Measurements from ENCODE around the gene TLR1.
"Not testable (repeated sequence)": the region's sequence is repeated elsewhere in the genome, so short reads cannot be mapped to it uniquely, and the experiment has no call there.

The TLR1 gene

DNA sequence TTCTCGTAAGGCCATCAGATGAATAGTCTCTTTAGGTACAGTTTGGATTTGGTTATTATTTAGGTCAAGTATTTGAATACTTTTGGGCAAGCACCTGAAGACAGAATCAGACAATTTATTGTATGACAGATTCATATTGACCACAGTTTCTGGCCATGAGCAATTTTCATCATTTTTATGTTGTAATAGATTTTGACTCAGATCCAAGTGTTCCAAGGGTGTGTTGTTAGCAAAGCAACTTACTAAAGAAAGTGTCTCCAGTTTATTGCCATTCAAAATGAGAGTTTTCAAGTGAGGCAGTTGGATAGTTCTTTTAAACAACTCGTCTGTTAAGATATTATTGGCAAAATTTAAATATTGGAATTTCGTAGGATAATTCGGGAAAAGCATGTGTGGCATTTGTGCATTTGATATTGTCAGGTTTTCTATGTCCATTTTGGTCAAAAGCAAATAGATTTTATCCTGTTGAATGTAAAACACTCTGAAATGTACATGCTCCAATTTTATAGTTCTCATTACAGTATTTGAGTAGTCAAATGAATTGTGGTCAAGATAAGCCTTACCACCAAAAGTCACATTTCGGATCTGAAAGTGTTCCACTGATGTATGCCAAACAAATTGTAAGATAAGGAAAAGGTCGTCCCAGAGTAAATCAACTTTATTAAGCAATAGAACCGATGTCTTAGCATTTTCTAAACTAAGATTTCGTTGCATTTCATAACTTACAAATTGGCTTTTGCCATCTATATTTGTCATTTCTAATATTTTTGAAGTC, 30.2 kb downstream of the TLR1 start:
- no peak for DNase-seq (ENCODE audit: low spot score)

DNA sequence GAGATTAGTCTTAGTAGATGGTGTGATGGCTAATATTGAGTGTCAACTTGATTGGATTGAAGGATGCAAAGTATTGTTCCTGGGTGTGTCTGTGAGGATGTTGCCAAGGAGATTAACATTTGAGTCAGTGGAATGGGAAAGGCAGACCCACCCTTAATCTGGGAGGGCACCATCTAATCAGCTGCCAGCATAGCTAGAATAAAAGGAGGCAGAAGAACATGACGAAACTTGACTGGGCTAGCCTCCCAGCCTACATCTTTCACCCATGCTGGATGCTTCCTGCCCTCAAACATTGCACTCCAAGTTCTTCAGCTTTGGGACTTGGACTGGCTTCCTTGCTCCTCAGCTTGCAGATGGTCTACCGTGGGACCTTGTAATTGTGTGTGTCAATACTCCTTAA, 34.3 kb downstream of the TLR1 start:
- DNase-seq (ENCODE audit: low spot score), result not testable (repeated sequence)

DNA sequence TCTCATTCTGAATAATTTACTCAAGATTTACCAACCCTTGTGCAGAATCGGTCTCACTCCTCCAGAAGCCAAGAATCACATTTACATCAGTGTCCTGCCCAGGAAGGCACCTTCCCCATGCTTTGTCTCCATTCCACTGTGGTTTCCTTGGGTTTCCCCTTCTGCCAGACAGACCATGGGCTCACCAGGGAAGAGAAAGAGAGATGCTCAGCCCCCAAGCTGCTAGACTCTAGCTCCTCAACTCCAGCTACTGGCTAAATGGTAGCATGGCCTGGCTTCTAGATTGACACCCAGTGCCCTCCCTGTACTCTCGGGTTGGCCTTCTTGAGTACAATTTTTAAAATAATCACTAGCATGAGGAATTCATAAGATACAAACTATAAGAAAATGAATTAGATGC, 34.7 kb downstream of the TLR1 start:
- DNase-seq (ENCODE audit: low spot score), result no peak

DNA sequence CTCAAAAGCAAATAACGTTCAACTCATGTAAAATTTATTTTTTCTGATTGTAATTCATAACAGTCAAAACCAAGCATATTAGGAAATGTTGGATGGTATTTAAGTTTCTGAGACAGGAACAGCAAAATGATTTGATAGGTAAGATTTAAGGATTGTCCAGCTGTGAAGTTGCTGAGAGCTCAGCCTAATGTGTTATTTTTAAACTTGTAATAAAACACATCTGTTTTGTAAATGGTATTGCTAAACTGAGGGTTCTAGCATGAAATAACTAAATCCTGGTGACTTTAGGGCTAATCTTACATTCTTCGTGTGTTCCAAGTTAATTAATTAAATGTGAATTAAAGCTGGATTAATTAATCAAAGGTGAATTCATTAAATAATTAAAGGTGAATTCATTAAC, 35.1 kb downstream of the TLR1 start:
- DNase-seq (ENCODE audit: low spot score), result no peak

DNA sequence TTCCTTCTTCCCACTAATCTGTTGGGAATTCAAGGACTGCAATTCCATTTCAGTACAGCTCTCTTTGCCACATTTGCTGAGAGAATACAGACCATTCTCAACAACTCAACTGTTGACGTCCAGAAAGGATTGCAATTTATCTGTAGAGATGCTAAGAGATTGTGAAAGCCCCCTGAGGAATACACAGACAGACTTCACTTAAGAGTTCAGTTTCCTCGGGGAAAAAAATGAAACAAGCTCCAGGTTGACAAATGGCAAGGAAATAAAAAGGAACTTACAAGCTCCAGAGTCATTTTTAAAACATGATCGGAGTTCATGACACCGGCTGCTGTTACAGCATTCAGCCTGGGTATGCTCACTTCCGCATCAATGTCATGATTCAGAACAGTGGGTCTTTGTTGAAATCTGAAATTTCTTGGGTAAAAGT, 35.6 kb downstream of the TLR1 start:
- no peak for DNase-seq (ENCODE audit: low spot score)

DNA sequence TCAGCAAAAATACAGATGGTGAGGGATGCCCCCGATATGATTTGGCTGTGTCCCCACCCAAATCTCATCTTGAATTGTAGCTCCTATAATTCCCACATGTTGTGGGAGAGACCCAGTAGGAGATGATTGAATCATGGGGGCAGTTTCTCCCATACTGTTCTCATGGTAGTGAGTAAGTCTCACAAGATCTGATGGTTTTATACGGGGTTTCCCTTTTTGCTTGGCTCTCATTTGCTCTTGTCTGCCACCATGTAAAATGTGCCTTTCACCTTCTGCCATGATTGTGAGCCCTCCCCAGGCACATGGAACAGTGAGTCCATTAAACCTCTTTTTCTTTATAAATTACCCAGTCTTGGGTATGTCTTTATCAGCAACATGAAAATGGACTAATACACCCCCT, 37.7 kb downstream of the TLR1 start:
- not testable (repeated sequence) for DNase-seq (ENCODE audit: low spot score)

DNA sequence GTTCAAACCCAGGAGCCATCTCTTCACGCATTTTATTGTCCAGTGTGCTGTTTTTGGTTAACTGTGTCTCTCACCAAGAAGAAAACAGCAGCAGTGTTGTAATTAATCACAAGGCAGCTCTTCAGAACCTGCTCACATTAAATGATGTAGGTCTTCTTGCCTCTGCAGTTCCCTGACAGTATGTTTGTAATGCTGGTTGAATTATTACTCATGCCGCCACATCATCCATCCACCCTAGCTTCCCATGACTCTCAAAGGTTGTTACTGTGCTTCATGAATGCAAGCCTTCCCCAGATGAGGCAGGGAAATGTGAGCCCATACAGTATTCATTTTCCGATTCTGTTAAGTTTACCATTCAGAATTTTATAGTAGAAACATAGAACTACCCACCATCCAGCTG, 39.2 kb downstream of the TLR1 start:
- DNase-seq (ENCODE audit: low spot score), result no peak

DNA sequence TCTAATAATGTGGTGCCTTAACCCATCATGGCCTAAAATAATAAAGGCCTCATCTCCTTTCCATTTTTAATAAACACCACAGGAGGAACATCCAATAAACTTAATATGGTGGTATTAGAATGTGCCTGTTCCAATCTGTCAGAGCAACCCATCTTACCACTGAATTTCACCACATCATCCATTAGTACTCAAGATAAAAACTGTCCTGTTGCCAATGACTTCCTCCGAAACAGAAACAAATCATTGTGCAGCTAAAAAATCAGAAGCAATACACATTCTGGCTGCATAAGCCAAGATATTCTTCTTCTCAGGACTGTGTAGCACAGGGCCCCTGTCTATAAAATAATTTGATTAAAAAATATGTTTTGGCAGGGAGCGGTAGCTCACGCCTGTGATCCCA, 40.3 kb downstream of the TLR1 start:
- no peak for DNase-seq (ENCODE audit: low spot score)

DNA sequence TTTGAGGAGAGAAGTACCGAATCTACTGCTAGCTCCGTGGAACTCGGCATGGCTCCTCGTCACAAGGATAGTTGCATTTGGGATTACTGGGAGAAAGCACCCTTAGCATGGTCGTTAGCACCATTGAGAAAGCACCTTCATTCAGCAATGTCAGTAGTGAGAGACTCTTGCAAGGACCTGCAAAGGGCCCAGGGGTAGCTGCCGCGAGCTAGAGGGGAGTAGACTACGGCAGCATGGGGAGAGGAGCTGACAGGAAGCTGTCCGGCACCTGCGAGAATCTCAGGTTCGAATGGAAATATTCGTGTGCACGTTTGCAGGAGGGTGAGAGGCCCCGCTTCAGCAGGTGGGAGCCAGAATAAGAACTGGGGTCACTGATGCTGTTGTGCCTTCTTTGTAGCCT, 42.0 kb downstream of the TLR1 start:
- no peak for DNase-seq (ENCODE audit: low spot score)

DNA sequence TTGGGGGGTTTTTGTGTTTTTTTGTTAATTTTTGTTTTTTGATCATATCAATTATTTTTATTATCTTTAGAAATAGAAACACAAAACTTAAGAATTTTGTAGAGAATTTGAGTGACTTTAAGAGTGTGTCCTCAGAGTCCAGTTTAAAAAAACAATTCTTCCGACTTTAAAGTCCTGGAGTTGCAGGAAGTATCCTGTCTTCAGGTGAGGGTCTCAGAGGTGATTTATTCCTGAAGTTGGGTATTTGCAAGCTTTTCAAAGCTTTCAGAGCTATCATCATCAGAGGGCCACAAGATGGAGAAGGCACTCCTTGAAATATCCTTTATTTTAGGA, 44.8 kb downstream of the TLR1 start:
- DNase-seq (ENCODE audit: low spot score), result no peak

DNA sequence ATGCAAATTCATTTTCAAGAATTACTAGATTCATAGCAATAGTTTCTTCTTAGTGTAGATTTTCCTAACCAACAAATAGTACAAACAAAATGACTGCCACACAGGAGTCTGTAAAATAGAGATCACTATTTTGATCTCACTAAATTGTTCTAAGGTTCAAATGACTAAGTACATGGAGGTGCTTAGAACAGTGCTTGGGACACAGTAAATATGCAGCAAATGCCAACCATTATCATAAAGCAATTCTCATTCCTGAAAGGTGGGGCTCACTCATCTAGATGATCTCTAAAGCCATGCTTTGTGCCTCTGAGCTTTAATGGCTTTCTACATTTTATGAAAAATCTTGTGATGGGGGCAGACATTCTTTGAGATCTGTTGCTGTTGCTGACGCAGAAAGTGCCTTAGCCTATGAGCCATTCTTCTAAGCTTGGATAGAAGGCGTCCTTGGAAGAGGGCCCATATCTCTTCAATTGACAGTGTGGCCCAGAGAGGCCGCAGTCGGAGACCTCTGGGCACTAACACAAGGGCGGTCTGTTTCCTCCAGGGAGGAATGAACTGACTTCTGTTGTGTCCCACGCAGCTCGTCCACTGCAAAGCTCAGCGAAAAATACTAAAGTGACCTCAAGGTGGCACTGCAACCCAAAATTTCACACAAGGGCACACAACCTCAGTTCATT, 45.3 kb downstream of the TLR1 start:
- no peak for DNase-seq (ENCODE audit: low spot score)

DNA sequence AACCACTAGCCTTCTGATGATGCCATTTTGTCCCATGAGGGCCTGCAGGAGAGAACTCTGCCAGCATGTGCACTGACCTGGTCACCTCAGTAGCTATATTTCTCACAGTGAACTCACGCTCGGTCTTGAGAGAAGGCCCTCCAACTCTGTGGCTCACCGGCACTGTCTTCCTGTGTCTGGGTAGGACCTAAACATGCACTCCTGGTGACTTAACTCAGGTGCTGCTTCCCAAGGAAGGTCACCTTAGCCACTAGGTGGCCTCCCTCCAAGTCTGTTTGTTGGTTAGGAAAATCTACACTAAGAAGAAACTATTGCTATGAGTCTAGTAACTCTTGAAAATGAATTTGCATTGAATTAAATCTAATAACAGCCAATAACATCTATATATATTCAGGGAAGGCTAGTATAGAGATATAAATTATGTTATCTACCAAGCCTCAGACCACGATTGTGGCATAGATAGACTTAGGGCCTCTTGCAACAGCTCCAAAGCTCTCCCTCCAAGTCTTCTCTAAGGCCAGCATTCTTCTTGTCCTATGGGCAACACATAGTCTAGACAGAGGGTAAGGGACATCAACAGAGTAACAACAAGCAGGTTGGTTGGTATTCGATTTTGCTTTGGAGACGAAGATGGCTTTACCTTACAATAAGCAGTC, 46.5 kb downstream of the TLR1 start:
- no peak for DNase-seq (ENCODE audit: low spot score)

DNA sequence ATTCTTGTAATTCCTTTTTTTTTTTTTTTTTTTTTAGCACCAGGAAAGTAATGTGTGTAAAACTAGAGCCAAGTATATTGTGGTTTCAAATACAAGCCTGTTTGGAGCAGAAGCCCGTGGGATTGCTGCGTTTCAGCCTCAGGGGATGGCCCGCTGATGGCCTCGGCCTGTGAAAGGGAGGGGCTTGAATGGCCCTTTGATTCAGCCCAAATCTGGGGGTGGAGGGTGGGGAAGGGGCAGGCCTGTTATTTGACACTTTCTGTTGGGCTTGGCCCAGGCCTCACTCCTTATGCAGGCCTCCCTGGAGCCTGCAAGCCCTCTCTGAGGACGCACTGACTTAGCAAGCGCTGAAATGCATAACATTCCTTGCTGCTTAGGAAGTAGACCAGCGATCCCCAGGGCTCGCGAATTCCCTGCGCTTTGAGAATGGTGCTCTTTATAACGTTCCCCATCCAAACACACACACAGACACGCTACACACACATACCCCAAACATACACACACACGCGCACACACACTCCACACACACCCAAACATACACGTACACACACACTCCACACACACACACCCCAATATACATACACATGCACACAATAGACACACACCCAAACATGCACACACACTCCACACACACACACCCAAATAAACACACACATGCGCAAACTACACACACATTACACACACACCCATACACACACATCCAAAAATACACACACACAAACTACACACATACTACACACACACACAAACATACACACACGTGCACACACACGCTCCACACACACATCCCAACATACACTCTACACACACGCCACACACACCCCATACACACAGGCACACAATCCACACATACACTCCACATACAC, 51.4 kb downstream of the TLR1 start:
- peak; percentile 90 for DNase-seq (ENCODE audit: low spot score)

DNA sequence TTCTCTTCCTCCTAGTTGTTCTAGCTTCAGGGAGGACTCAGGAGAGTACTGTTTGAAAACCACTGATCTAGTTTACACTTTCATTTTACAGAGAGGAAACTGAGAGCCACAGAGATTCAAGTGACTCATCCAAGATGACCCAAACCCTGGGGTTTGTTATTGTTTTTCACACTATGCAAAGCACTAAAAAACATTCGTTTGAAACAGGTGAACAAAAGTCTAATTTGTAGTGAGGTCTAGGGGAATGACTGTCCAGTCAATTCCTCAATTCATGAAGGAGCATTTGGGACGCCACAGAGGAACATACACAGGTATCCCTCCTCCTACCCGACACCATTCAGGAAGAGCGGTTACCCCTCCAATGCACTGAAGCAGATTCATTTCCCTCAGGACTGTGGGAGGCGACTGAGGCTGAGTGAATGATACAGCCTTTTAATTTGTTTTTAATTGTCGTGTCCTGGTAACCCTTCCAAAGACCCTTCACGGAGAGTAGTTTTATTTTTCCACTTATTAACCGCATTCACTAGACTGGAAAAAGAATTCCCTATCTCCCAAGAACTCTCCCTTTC, 52.1 kb downstream of the TLR1 start:
- DNase-seq (ENCODE audit: low spot score), result no peak

DNA sequence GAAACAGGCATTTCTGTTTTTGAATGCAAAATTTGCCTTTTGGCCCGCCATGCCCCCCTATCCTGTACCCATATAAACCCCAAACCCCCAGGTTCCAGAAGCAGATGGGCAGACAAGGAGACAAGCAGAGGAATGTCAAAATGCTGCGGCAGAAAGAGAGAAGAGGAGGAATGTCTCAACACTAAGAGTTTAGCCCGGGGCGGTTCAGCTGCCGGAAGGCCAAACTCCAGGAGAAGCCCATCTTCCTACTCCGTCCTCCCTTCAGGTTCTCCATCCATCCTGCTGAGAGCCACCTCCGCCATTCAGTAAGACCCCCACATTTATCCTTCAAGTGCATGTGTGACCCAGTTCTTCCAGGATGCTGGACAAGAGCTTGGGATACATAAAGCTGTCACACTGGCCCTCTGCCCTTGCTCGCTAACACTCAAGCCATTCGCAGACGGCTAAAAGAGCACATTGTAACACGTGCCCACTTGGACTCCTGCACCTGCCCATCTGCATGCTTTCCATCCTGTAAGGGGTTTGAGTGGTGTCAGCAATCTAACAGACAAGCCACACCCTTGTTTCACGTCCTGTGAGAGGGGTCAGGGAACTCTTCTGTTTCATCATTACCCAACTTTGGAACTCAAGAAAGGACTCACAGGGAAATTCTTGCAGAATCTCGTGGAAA, 53.1 kb downstream of the TLR1 start:
- DNase-seq (ENCODE audit: low spot score), result no peak

DNA sequence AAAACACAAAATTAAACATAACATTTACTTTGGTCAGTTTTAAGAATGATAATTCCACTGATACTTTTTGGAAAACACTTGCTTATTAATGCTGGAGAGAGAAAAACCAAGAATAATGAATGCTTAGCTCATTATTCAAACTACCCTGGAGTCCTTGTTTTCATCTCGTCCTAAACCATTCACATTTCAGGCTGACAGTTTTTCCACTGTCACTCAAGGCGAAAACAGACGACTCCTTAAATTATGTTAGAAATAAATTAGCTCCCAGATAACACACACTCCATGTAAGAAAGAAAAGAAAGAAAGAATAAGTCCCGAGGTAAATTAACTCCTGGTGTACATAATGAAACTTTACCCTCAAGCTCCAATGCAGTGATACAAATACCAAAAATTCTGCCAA, 55.3 kb downstream of the TLR1 start:
- DNase-seq (ENCODE audit: low spot score), result no peak

DNA sequence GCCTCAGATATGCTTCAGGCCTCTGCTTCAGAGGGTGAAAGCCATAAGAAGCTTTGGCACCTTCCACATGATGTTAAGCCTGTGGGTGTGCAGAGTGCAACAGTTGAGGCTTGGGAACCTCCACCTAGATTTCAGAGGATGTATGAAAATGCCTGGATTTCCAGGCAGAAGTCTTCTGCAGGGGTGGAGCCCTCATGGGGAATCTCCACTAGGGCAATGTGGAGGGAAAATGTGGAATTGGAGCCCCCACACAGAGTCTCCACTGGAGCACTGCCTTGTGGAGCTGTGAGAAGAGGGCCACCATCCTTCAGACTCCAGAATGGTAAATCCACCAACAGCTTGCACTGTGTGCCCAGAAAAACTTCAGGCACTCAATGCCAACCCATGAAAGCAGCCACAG, 57.0 kb downstream of the TLR1 start:
- no peak for DNase-seq (ENCODE audit: low spot score)
